ENCODE measurements around the gene TRIM16. TPM values are rescaled to one million over a fixed set of nuclear protein-coding genes. Genes with fewer than 3 reads are reported as not detected.
"Not testable (repeated sequence)": the region's sequence is repeated elsewhere in the genome, so short reads cannot be mapped to it uniquely, and the experiment has no call there.

Gene TRIM16
- total RNA-seq, 4 donors from 2014 or later: 102 to 208 (median 167) TPM

DNA sequence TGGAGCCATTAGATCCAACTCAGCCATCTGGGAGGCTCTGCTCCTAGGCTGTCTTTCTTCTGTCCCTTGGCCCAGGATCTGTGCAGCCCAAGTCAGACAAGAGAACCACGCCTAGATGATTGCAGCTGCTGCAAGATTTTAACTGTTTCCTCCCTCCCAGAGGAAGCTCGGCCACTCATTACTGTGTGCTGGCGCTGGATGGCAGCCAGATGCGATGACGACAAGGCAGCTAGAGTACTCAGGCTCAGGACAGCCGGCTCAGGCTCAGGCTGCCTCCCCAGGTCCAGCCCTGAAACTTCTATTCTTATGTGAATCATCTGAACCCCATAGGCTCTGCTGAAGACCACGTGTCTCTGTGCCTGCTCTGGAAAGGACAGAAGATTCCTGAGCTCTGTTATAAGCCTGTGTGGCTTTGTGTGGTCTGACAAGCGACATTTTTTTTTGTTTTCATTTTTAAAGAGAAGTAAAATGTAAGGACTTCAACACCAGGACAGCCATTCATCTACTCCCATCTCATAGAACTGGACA, 32.5 kb downstream of the TRIM16 start:
- no peaks in the 10 kb centered on the region for H3K27me3 ChIP-seq
- peak overlapping the region; percentile 65 to 76 (median 70) for H3K4me3 ChIP-seq
- H3K36me3 ChIP-seq: no peaks in the 10 kb centered on the region
- peaks cover 4 to 78% (median 31%) of the 10 kb centered on the region in 3 donors for H3K4me1 ChIP-seq
- H3K9me3 ChIP-seq: no peaks in the 10 kb centered on the region
- 1 to 6% methylated on average over 4 to 8 of the region's 8 CpGs for WGBS, 2 donors
- H3K27ac ChIP-seq: peak overlapping the region; percentile 88 to 95 (median 94)
- intact Hi-C loops (cut with DNase I): no loop called here
- peak; percentile 31 for DNase-seq
- peak in 3 of 4 donors; percentile 41 to 76 (median 72) for TF ChIP-seq POLR2A (IDR thresholded peaks at IDR 0.05)
- TF ChIP-seq, protein P1, sequence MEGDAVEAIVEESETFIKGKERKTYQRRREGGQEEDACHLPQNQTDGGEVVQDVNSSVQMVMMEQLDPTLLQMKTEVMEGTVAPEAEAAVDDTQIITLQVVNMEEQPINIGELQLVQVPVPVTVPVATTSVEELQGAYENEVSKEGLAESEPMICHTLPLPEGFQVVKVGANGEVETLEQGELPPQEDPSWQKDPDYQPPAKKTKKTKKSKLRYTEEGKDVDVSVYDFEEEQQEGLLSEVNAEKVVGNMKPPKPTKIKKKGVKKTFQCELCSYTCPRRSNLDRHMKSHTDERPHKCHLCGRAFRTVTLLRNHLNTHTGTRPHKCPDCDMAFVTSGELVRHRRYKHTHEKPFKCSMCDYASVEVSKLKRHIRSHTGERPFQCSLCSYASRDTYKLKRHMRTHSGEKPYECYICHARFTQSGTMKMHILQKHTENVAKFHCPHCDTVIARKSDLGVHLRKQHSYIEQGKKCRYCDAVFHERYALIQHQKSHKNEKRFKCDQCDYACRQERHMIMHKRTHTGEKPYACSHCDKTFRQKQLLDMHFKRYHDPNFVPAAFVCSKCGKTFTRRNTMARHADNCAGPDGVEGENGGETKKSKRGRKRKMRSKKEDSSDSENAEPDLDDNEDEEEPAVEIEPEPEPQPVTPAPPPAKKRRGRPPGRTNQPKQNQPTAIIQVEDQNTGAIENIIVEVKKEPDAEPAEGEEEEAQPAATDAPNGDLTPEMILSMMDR (IDR thresholded peaks at IDR 0.05): no peak

DNA sequence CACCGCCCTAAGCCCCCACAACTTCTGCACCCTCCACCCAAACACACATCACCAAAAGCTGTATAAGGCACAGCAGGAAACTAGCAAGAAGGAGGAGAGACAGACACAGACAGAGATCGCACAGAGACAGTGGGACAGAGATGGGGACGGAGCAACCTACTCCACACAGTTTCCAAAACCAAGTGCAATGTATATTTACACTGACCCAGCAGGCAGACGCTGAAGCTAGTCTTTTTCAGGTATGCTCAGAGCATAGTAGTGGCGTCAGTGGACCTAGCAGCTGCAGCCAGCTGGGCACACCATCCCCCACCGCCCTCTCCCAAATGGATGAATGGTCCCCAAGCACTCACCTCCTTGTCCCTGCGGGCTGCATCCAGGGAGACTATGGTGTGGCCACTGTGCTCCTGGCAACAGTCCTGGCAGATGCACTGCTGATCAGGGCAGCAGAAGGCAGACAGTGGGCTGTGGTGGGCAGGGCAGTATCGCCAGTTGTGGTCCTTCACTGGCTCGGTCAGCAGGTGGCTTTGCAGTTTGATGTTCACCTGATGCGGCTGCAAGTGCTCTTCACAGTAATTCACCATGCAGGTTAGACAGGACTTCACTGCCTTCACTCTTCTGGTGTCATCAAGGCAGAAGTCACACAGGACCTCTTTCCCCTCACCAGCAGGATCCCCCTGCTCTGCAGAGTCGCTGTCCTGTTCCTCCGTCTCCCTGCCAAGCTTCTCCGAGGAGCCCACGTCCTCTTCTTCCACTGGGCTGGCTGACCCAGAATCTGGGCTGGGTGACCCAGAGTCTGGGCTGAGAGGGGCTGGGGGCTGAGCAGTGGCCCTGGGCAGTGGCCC, 33.1 kb downstream of the TRIM16 start:
- intact Hi-C loops (cut with DNase I): no loop called here
- TF ChIP-seq POLR2A (IDR thresholded peaks at IDR 0.05): no peak
- TF ChIP-seq, protein P1 (IDR thresholded peaks at IDR 0.05): no peak
- no peaks in the 10 kb centered on the region for H3K9me3 ChIP-seq
- H3K27ac ChIP-seq: peak overlapping the region; percentile 88 to 95 (median 94)
- DNase-seq: no peak
- H3K4me3 ChIP-seq: peak overlapping the region; percentile 65 to 76 (median 70)
- peaks cover 4 to 80% (median 31%) of the 10 kb centered on the region in 3 donors for H3K4me1 ChIP-seq
- no peaks in the 10 kb centered on the region for H3K36me3 ChIP-seq
- 17 to 35% methylated on average over 4 to 10 of the region's 14 CpGs for WGBS, 2 donors
- H3K27me3 ChIP-seq: no peaks in the 10 kb centered on the region

DNA sequence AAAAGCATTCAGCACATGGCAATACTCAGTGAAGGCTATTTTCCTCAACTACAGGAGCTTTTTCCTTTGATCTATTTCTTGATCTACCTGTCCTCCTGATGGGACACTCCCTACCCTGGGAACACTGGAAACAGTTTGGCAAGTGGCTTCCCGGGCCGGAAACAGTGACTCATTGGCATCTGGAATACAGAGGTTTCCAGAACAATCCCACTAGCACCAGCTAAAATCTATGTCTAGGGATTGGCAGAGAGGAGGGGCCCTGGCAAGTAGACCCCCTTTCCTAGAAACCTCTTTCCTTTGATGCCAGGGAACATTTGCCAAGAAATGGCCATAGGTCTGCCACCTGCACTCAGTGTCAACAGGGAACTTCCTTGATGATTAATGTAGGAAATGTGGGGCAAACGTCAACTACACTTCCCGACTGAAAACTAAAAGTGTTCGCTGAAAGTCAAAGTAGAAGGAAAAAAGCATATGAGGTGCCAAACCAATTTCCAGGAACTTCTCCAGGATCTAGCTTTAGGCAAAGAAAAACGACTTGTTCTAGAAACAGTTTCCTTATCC, 34.2 kb downstream of the TRIM16 start:
- peak overlapping the region; percentile 65 to 76 (median 70) for H3K4me3 ChIP-seq
- H3K4me1 ChIP-seq: peaks cover 10 to 80% (median 41%) of the 10 kb centered on the region in 3 donors
- TF ChIP-seq, protein P1 (IDR thresholded peaks at IDR 0.05): no peak
- no peak for TF ChIP-seq POLR2A (IDR thresholded peaks at IDR 0.05)
- intact Hi-C loops (cut with DNase I): no loop called here
- H3K27me3 ChIP-seq: no peaks in the 10 kb centered on the region
- H3K9me3 ChIP-seq: no peaks in the 10 kb centered on the region
- no peaks in the 10 kb centered on the region for H3K36me3 ChIP-seq
- H3K27ac ChIP-seq: peak overlapping the region; percentile 88 to 95 (median 94)
- DNase-seq: no peak
- WGBS, 2 donors: 6 to 9% methylated on average over 6 of the region's 6 CpGs

DNA sequence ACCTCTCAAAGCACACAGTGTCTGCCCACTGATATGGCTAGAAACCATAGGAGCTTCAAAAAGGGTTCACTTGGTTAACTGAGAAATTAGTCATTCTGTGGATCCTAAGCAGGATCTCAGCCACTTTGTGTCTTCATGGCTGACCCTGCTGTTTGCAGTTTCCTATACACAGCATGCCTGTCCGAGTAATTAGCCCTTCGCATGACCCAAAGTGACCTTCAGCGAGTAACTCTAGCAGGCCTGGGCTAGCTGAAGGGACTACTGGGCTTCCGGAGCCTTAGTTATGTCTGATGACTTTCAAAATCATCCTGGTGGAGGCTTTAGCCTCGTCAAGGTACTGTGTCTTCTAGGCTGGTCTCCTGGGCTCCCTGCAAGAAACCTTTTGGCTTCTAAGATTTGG, 35.7 kb downstream of the TRIM16 start:
- peak overlapping the region; percentile 88 to 95 (median 94) for H3K27ac ChIP-seq
- H3K4me3 ChIP-seq: peak overlapping the region; percentile 65 to 76 (median 70)
- intact Hi-C loops (cut with DNase I): no loop called here
- H3K36me3 ChIP-seq: no peaks in the 10 kb centered on the region
- H3K9me3 ChIP-seq: no peaks in the 10 kb centered on the region
- H3K27me3 ChIP-seq: no peaks in the 10 kb centered on the region
- no peak for TF ChIP-seq POLR2A (IDR thresholded peaks at IDR 0.05)
- TF ChIP-seq, protein P1 (IDR thresholded peaks at IDR 0.05): no peak
- DNase-seq: no peak
- WGBS, 2 donors: 63 to 66% methylated on average over 5 of the region's 5 CpGs
- peaks cover 10 to 89% (median 43%) of the 10 kb centered on the region in 3 donors for H3K4me1 ChIP-seq

DNA sequence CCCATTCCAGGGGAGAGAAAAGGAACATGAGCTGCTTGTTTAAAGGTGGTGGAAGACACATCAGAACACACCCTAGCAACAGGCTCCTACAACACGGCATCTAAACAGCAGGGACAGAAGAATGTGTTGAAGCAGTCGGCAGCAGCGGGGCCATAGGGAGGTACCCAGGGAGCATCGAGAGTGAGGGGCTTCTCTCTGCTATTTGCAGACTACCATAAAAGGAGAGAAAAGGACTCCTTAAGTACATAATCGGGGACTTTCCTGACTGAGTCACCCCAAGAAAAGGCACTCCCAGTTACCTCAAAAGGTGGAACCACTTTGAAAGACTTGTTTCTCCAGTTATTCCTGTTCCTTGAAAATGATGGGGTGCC, 38.2 kb downstream of the TRIM16 start:
- peak overlapping the region; percentile 86 to 94 (median 93) for H3K27ac ChIP-seq
- peaks cover 0 to 13% (median 0%) of the 10 kb centered on the region in 3 donors for H3K36me3 ChIP-seq
- DNase-seq; intact Hi-C loops (cut with DNase I); H3K9me3 ChIP-seq; H3K27me3 ChIP-seq: not testable (repeated sequence)
- peaks cover 10 to 78% (median 35%) of the 10 kb centered on the region in 3 donors for H3K4me1 ChIP-seq
- peak overlapping the region in 3 of 4 donors; percentile 10 to 22 (median 17) for H3K4me3 ChIP-seq
- 28 to 35% methylated on average over 5 of the region's 5 CpGs for WGBS, 2 donors

DNA sequence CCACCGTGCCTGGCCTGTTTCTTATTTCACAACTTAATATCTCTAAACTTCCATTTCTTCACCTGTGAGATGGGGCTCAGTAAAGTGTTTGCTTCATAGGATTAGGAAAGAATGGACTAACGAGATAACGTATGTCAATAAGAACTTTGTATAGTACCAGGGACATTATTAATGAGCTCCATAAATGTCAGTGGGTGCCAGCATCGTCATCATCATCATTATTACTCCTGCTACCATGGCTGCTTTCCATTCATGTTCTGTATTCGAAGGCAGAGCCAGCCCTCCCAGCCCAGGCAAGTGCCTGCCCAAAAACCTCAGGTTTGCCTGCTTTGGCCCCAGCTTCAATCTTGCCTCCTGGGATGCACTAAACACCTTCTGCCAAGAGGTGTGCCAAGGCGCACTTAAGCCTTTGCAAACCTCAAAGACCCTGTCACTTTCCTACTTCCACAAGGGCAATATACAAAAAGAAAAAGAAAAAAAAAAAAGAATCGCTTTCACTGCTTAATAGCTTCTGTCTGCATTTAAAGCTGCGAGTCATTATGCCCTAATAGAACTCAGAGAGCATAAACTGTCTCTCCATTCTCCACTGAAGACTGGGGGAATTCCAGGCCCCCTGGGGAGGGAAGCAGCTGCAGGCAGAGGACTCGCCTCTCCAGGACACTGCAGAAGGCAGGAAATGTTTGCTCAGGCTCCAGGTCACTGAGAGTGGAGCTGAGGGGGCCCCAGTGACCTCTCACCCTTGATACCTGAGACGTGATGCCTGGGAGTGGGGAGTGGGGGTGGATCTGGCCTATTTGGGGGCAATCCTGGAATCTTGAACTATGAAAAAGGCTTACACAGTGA, 38.8 kb downstream of the TRIM16 start:
- WGBS, 2 donors: 17 to 48% methylated on average over 9 to 10 of the region's 10 CpGs
- Histone ChIP-seq H3K36me3 (peaks cover 0 to 19% (median 0%) of the 10 kb centered on the region in 3 donors), H3K4me1 (peaks cover 10 to 72% (median 29%) of the 10 kb centered on the region in 3 donors), H3K4me3 (peak overlapping the region in 3 of 4 donors; percentile 10 to 22 (median 17)), H3K27ac (peak overlapping the region; percentile 86 to 94 (median 93))
- H3K27me3 ChIP-seq; H3K9me3 ChIP-seq; DNase-seq; intact Hi-C loops (cut with DNase I): not testable (repeated sequence)

DNA sequence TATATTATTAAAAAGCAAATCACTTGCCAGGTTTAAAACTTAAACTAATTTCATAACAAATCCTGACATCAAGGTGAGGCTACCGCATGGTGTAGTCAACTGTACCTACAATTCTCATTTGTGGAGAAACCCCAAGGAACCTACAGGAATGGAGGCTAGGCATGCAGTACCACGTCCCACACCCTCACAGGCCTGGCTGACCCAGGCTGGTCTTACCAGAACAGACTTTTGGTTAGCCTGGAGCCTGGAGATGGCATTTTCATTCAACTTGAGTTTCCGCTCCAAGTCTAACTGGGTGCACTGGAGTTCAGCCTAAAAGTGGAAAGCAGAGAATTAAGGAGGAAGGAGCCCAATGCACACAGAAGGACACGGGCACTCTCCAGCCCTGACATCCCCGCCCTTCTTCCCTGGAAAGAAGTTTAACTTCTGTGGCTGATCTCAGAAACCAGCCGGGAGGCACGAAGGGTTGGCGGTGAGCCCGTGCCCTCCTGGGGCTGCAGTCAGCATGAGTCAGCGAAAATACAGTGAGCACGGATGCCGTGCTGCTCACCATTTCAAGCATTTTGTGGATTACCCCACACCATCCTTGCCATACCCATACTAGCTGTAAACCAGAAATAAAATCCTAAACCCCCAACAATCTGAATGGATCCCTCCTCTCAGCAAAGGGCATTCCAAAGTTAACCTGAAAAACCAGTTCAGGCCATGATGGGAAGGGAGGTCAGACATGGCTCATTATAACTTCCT, 41.4 kb downstream of the TRIM16 start:
- H3K4me3 ChIP-seq; DNase-seq; H3K27me3 ChIP-seq; intact Hi-C loops (cut with DNase I); H3K9me3 ChIP-seq: not testable (repeated sequence)
- Histone ChIP-seq H3K27ac (peak overlapping the region in 2 of 4 donors; percentile 94), H3K4me1 (peaks cover 6 to 46% (median 12%) of the 10 kb centered on the region in 3 donors), H3K36me3 (peaks cover 0 to 34% (median 0%) of the 10 kb centered on the region in 3 donors)
- WGBS, 2 donors: 67 to 83% methylated on average over 1 of the region's 12 CpGs

Measured in esophagus squamous epithelium (tissue), 5 donors.